Renal cortex interstitium (tissue), 11 donors: Measurements from ENCODE around the gene NTRK1. TPM values are rescaled to one million over a fixed set of nuclear protein-coding genes. Genes with fewer than 3 reads are reported as not detected.

Source experiments
- DNase-seq, 11 donors: peaks; one replicate each; pipeline ENCODE4 v3.0.0-alpha.2; 2013; ENCODE audit warnings: low read depth in 9 of 11, low spot score in 4 of 11; ENCODE audit errors: extremely low read depth in 1 of 11
- polyA plus RNA-seq, 3 donors: library from polyadenylated mRNA; unstranded; fragments of 120-200 nt; gene quantifications; one replicate each; pipeline ENCODE4 v1.2.1, GENCODE V29; 2013; ENCODE audit not compliant: insufficient read length in 3 of 3

NTRK1 gene
- polyA plus RNA-seq, 3 donors, result 0.92 to 1.6 (median 1.5) TPM

DNA sequence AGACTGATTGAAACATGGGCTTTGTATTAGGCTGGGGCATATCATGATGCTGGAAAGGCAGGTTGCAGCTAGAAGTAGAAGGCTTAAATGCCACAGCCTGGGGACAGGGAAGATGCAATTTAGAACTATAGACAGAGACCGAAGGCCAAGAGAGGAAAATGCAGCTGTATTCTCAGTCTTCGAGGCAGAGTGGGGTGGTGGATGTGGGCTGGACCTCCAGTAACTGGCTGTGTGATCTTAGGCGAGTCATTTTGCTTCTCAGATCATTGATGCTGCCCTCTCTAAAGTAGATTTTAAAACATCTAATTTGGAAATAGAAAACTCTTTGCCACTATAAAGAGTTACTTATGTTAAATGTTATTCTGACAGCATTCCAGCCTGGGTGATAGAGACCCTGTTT, 26.3 kb upstream of the NTRK1 start:
- no peak for DNase-seq

DNA sequence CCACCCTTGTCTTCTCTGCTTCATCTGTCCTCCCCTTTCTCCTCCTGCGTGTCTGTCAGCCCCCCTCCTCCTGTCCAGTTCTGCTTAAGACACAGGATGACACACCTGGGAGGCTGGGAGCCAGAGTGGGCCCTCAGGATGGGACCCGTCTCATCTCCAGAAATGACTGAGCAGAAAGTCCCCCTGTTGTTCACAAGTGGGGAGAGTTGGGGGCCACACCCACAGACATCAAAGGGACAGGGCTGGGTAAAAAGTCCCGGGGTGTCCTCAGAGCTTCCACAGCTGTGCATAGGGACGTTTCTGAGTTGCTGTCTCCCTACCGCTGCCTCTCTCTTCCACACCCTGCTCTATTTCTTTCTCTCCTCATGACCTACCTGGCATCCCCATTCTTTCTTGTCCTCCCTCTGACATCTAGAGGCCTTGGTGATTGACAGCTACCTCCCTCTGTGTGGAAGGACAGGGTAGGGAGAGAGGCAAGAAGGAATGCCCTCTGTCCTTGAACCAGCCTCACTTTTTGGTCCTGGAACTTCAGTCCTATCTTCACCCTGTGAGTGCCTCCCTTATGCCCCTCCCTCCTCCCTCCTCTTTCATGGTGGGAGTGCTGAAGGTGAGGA, 24.5 kb upstream of the NTRK1 start:
- no peak for DNase-seq

DNA sequence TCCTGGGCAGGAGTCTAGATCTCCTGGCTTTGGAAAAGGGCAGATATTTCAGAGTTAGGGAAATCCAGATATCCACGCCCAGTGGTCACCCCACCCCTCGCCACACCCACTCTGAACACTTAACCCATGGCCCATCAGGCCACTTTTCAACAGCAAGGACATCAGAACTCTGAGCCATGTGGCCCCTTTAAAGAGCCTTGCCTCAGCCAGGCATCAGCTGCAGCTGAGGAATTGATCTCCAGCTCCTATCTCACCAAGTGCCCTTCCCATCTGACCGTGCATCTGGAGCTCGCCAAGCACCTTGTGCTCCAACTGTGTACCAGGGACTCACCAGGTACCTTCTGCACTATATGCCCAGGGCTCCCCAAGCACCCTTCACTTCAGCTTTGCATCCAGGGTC, 23.8 kb upstream of the NTRK1 start:
- no peak for DNase-seq

DNA sequence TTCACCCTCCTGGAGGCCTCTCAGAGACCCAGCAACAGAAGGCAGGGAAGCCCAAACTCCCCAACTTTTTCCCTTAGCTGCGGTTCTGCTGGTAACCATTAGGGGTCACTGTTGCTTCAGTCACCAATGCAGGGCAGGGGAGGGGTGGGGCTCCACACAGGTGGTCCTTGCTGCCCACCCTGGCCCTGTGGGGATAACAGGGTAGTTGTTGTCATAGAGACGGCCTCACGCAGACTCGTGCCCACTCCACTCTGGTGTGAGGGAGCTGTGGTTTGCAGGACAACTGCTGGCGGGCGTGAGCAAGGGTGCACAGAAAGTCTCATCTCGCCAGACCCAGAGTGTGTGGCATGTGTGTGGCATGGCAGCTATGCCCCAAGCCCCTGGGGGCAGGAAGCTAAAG, 21.7 kb upstream of the NTRK1 start:
- no peak for DNase-seq

DNA sequence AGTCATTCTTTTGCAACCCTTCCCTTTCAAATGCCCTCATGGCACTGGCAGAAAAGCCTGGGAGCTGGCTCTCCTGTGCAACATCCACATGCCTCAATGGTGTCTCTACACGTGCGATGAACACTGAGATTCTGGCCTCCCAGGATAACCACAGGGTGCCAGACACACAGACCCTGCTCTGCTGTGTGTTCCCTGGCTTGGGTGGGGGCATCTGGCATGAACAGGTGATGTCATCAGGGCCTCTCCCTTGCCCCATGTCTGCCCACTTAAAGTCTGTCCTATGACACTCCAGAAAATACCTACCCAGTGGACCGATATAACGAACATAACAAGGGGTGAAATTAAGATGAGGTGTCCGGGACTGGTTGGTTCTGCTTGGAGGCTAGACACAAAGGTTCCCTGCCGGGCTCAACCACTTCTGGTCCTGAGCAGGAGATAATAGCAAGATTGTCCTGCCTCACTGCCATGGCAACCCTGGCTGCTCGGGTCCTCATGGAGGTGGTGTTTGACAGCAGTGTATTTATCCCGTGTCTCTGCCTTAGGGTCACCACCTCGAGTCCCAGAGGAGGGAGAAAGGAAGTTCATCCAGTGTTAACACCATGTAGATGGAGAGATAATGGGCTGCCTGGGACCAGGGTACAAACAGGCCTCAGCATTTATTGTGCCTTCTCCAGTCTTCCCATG, 21.1 kb upstream of the NTRK1 start:
- DNase-seq, result no peak

DNA sequence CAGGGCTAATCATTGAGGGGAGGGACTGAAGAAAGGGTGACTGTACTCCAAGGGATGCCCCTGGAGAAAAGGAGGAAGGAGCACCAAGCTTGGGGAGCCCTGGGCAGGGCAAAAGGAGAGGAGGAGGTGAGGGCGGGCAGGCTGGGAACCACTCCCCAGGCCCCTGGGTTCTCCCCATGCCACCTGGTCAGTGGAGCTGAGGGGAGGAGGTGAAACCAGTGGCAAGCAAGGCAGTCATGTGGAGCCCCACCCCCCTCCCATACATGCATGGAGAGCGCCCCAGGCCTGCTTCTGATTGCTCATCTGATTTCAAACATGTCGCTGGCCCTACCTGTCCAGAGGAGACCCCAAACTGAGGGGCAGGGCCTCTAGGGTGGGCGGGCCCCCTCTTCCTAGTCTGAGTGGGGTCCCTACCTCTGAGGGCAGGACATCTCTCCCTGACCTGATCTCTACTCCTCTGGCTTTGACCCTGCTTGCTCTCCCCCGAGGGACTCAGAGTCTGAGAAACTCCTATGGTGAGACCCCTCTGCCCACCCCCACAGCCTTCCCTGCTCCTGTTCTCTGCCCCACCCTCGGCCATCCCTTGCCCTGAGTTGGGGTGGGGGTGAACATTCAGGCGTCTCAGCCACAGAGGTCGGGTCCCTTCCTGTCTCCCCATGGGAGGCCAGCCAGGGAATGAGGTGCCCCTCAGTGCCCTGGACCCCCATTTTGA, 20.3 kb upstream of the NTRK1 start:
- DNase-seq, result no peak

DNA sequence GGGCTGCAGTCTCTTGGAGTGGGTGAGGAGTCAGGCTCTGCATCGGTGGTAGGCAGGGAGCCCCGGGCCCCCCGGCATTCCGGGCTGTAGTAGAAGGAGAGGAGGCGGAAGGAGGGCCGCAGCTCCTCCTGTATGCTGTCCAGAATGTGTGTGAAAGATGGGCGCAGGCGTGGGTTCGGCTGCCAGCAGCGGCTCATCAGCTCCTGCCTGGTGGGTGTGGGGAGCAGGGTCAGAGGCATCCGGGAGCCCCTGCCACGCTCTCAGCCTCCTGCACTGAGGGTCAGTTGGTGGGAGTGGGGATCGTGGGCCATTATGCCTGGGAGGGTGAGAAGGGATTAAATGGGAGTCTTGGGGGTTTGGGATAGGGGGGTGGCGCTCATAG, 19.8 kb upstream of the NTRK1 start:
- DNase-seq, result no peak

DNA sequence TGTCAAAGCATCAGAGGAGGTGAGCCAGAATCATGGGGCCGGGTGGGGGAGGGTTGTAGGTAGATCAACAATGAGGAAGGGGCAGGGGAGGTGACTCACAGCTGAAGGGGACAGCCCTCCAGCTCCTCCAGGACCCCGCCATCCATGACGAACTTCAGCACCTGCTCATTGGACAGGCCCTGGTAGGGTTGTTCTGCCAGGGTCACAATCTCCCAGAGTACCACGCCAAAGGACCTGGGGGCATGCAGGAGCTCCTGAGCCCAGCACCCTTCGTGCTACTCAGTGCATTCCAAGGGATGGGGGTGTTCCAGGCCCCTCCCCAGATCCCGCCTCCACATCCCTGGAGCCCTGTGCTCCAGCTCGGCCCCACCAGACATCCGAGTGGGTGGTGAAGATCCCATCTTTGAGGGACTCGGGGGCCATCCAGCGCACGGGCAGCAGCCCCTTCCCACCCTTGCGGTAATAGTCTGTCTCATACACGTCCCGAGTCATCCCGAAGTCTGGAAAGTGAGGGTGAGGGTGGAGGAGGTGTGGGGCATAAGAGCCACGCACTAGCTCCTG, 19.3 kb upstream of the NTRK1 start:
- DNase-seq, result no peak

DNA sequence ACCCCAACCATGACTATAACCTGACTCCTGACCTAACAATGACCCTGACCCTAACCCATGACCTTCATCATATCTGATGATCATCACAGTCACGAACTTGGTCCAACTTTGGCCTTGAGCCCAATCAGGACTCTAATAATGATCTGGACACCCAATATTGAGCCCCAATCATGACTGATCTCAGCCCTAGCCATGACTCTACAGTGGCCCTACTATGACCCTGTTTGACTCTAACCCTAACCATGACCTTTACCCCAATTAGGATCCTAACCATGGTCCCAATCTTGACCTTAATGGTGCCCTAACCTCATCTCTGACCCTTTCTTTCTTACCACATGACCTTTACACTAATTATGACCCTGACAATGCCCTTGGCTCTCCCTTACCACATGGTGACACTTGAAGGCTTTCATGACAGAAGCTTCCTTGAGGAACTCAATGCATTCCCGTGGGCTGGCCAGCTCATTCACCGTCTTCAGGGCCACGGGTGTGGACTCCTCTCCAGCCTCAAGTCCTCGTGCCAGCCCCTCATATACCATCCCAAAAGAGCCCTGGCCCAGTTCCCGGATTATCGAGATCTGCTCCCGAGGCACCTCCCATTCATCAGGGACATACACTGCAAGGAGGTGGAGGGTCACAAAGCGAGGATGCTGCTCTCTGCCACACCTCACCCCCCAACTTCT, 17.9 kb upstream of the NTRK1 start:
- DNase-seq, result no peak

DNA sequence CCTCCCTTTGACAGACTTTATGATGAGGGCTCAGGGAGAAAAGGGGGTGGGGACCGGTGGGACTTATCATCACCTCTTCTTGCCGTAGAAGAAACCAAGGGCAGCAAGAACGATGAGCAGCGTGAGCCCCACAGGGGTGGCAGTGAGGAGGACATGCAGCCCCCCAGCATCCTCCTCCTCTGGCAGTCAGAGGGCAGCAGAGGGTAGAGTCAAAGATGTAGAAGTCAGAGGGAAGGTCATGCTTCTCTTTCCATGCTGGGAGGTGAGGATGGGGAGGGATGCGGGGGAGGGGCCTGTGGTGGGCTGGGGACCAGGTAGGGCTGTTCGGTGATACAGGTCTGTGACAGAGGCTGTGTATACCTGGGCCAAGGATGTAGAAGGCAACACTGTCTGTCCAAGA, 16.6 kb upstream of the NTRK1 start:
- DNase-seq, result no peak

DNA sequence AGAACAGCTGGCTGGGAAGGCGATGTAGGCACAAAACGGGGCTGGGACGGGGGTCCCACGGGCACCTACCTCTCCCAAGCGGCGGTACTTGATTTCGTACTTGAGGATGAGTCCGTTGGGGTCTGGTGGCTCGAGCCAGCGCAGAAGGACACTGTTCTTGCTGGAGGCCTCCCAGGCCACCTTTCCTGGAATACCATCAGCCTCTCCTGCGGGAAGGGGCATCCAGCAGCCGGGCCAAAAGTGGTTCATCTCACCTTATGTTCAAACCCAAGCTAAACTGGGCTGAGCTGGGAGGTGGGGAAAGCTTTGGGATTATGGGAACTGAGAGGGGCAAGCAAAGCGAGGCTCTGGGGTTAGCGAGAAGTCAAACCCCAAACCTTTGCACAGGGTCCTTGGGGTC, 16.0 kb upstream of the NTRK1 start:
- no peak for DNase-seq

DNA sequence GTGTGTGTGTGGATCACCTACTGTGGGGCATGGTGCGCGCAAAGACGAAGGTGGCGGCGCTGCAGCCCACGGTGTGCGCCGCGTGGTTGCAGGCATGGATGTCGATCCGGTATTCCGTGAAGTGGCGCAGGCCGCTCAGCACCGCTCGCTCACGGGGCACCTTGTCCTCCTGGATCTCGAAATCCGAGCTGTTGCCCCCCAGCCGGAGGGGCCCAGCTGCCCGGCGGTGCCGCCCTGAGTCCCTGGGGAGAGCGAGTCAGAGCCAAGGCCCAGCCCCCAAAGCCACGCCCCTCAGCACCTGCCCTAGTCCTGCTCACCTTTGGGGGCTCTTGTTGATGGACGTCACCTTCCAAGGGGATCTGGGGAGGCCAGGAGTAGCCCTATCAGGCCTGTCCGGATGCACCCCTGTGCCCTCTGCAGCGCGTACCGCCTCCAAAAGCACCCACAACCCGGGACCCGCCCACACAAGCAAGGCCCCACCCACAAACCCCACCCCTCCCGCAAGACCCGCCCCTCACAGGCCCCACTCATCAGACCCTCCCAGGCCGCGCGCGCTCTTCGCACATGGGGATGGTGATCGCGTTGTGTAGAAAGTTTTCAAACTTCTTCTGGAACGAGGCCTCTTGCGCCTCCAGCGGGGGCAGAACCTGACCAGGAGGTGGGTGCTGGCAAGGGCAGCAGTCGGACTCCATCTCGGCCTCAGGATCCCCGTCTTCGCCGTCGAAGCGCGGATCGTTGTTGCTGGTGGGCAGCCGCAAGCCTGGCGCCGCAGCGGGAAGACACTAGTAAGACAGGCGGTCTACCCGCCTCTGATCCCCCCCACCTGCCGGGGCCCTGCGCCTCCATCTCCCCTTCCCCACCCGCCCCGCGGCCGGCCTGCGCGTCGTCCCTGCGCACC, 15.4 kb upstream of the NTRK1 start:
- DNase-seq, result no peak

DNA sequence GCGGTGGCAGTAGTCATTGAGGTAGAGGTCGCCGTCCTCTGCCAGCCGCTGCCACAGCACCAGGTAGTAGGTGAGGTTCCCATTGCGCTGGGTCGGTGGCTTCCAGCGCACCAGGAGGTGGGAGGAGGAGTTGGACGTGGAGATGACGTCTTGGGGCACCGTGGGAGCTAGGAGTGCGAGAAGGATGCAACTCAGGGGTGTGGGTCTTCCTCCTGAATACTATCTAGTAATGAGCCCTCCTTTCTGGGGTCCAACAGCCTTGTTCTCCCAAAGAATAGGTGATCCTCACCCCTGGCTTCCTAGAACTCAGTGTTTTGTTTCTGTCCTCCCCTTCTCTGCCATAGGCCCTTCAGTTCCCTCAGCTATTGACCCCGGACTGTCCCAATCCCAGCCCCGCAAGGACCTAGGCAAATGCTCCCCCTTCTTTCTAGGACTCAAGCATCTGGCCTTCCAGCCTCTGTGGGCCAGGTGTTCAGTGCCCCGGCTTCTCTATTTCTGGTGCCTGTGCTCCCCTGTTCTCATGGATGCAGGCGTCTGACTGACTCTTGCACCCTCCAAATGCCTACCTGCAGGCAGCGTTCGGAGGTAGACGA, 14.6 kb upstream of the NTRK1 start:
- no peak for DNase-seq

DNA sequence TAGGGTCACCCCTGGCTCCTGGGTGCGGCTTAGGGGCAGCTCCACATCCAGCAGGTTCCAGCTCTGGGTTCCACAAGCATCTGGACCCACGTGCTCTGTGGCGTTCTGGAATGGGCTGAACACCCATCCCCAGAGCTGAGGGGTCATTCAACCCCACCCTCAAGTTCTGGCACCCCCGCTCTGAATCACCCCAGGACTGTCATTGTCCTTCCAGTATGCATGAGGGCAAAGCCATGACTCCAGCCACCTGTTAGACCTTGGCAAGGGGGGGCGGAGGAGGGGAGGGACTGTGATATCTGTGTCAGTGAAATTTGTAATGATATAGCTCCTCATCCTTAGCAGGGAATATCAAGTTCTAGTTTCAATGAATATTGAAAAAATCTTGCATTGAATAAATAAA, 14.0 kb upstream of the NTRK1 start:
- no peak for DNase-seq

DNA sequence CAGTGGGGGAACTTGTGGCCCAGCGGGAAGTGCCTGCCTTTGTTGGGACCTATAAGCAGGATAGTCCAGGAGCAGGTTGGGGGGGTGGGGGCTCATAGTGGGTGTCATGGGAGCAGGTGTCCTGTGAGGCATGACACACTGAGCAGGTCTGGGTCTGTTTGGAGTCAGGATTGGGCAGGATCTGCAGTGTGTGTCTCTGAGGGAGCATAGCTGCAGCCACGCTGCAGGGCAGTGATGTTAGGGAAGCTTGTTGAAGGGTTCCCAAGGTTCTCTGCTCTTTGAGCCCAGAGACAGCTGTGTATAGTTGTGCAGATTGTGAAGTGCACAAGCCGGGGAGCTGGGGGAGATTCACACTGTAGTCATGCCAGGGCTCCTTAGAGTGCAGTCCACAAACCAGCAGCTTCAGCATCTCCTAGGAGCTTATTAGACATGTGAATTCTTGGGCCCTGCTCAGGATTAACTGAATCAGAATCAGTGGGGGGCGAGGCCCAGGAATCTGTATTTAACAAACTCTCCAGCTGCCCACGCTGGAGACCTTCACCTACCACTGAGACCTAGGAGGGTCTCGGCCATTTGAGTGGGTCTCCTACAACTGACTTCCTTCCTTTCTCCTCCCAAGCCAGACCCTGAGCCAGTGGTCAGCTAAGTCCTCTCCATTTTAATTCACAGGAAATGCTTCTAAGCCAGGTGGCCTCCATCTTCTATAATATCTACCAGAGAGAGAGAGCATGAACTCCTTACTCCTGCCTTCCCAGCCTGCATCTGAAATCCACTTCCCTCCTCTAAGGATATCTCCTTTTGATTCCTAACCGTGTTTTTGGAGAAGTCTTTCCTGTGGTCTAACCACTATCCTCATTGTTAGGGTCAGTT, 12.8 kb upstream of the NTRK1 start:
- no peak for DNase-seq

DNA sequence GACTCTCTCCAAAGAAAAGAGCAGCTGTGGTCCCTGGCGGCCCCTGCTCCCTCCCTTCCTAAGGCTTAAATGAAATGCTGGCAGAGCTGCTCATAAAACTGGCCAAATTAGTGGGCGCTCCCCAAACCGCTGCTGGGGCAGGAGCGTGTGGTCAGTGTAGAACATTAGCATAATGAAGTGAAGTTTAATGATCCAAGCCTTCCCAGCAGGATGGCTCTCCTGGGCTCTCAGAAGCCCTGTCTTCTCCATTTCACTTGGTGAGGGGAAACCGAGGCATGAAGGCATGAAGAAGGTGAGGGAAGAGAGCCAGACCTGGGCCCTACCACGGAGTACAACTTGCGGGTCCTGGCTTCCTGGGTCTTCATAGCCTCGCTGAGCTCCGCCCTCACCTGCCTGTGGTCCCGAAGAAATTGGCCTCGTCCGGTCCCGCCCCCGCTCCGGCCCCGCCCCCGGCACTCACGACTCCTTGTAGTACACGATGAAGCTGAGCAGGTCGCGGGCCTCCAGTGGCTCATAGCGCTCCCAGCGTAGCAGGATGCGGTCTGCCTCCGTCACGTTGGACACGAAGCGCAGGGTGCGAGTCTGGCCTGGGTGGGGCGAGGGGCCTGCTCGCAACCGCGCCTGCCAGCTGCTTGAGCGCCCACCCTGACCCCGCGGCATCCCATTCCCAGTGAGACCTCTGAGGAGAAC, 12.1 kb upstream of the NTRK1 start:
- peak in 1 of 11 donors; percentile 32 for DNase-seq

DNA sequence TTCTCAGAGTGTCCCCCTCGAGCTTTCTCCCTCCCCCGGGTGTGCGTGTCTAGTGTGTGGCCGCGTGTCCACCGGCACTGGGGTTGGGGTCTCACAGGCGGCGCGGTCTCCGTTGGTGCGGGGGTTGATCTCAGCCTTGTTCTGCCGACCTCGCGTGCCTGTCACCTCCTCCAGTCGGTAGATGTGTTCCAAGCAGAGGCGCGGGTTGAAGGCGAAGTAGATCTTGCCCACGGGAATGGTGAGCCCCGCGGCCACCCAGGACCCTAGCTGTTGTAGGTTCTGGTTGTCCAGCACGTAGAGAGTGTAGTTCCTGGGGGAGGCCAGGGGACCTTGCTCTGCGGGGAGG, 11.5 kb upstream of the NTRK1 start:
- no peak for DNase-seq
